ENCODE results near the gene SPATA31D3.
"Not testable (repeated sequence)": the region's sequence is repeated elsewhere in the genome, so short reads cannot be mapped to it uniquely, and the experiment has no call there.

Gene SPATA31D3

GRCh38 chr9:81906671-81907070 lies 36.6 kb upstream of the SPATA31D3 start:
- TF ChIP-seq CTCF (IDR thresholded peaks at IDR 0.05; ENCODE audit: insufficient read depth, low read depth, low read length, missing control alignments): no peak
- H3K4me3 ChIP-seq (ENCODE audit: low read depth, low read length): no peak overlapping the region
- no peak for DNase-seq (ENCODE audit: low read depth)

- no peak overlapping the region for H3K4me3 ChIP-seq (ENCODE audit: low read depth, low read length)
- no peak for DNase-seq (ENCODE audit: low read depth)
- TF ChIP-seq CTCF (IDR thresholded peaks at IDR 0.05; ENCODE audit: insufficient read depth, low read depth, low read length, missing control alignments): no peak
Measured at GRCh38 chr9:81912135-81912534, 31.2 kb upstream of the SPATA31D3 start.

GRCh38 chr9:81915801-81916505 lies 27.3 kb upstream of the SPATA31D3 start:
- H3K4me3 ChIP-seq (ENCODE audit: low read depth, low read length): no peak overlapping the region
- no peak for DNase-seq (ENCODE audit: low read depth)
- no peak for TF ChIP-seq CTCF (IDR thresholded peaks at IDR 0.05; ENCODE audit: insufficient read depth, low read depth, low read length, missing control alignments)

GRCh38 chr9:81918507-81918906 lies 24.8 kb upstream of the SPATA31D3 start:
- not testable (repeated sequence) for H3K4me3 ChIP-seq (ENCODE audit: low read depth, low read length); DNase-seq (ENCODE audit: low read depth)

- H3K4me3 ChIP-seq (ENCODE audit: low read depth, low read length); DNase-seq (ENCODE audit: low read depth): not testable (repeated sequence)
Measured at GRCh38 chr9:81928305-81928704, 15.0 kb upstream of the SPATA31D3 start, which contains the start of gene SPATA31D4. SPATA31D4 (plus strand) TSS chr9:81928428; CDS start chr9:81928514, 86 bp downstream.

- H3K4me3 ChIP-seq (ENCODE audit: low read depth, low read length); DNase-seq (ENCODE audit: low read depth): not testable (repeated sequence)
Measured at GRCh38 chr9:81930147-81930546, 13.2 kb upstream of the SPATA31D3 start.

- not testable (repeated sequence) for DNase-seq (ENCODE audit: low read depth)
Measured at GRCh38 chr9:81933547-81933946, 9.8 kb upstream of the SPATA31D3 start.

GRCh38 chr9:81948650-81949049 lies 5.3 kb downstream of the SPATA31D3 start:
- not testable (repeated sequence) for DNase-seq (ENCODE audit: low read depth)

More at GRCh38 chr9:81933547-81933946, 9.8 kb upstream of the SPATA31D3 start:
- not testable (repeated sequence) for H3K4me3 ChIP-seq (ENCODE audit: low read depth, low read length)

GRCh38 chr9:81953096-81953495 lies 9.8 kb downstream of the SPATA31D3 start:
- no peak for TF ChIP-seq CTCF (IDR thresholded peaks at IDR 0.05; ENCODE audit: insufficient read depth, low read depth, low read length, missing control alignments)
- no peak for DNase-seq (ENCODE audit: low read depth)
- no peak overlapping the region for H3K4me3 ChIP-seq (ENCODE audit: low read depth, low read length)

More at GRCh38 chr9:81948650-81949049, 5.3 kb downstream of the SPATA31D3 start:
- H3K4me3 ChIP-seq (ENCODE audit: low read depth, low read length): not testable (repeated sequence)

- H3K4me3 ChIP-seq (ENCODE audit: low read depth, low read length): no peak overlapping the region
- no peak for TF ChIP-seq CTCF (IDR thresholded peaks at IDR 0.05; ENCODE audit: insufficient read depth, low read depth, low read length, missing control alignments)
- no peak for DNase-seq (ENCODE audit: low read depth)
Measured at GRCh38 chr9:81955625-81956024, 12.3 kb downstream of the SPATA31D3 start.
